Ovary (tissue), 3 donors: ENCODE data around the gene INPP5B.

Experiments used
- POLR2A ChIP-seq: fragments of 450-650 bp; IDR thresholded peaks from one replicate; pipeline ENCODE4 v1.6.1; 2017; ENCODE audit warnings: antibody characterized with exemption, mild to moderate bottlenecking, moderate library complexity
- TF ChIP-seq, protein P1 (sequence below), 3 donors: fragments of 450-650 bp in 2 of 3; fragments of 200-600 bp in 1 of 3; IDR thresholded peaks; one replicate each; pipeline versions ENCODE4 v1.5.1 to v1.8.0; 2016 to 2022; ENCODE audit warnings: antibody characterized with exemption in 3 of 3, mild to moderate bottlenecking in 1 of 3
- donor health status: DM: no; HTN: no; CAD: no.

DNA sequence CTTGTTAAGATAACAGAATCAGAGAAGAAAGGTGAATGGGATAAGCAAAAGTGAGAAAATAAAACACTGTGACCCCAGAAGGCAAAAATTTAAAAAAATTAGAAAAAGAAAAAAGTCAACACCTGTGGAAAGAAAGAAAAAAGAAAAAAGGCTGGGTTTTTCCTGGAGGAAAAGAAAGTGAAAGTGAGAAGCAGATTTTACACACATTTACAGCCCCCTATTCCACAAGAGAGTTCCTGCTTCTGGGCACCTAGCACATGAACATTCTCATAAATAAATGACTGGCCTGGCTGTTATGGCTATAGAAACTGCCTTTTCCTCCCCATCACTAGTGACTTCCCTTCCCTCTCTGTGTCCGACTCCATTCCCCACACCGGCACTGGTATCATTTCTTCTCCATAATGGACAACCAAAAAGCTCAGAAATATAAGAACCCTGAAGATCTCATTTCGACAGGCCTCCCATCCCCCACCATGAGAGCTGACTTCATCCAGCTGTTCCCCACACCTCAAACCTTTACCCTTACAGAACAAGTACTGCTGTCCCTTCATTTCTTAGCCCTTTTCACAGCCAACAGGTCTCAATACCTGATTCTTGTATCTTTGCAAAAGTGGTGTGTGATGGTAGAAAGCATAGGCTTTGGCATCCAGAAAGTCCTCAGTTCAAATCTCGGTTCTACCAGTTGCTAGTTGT lies 100.1 kb downstream of the INPP5B start:
- TF ChIP-seq POLR2A, result no peak
- TF ChIP-seq, protein P1, sequence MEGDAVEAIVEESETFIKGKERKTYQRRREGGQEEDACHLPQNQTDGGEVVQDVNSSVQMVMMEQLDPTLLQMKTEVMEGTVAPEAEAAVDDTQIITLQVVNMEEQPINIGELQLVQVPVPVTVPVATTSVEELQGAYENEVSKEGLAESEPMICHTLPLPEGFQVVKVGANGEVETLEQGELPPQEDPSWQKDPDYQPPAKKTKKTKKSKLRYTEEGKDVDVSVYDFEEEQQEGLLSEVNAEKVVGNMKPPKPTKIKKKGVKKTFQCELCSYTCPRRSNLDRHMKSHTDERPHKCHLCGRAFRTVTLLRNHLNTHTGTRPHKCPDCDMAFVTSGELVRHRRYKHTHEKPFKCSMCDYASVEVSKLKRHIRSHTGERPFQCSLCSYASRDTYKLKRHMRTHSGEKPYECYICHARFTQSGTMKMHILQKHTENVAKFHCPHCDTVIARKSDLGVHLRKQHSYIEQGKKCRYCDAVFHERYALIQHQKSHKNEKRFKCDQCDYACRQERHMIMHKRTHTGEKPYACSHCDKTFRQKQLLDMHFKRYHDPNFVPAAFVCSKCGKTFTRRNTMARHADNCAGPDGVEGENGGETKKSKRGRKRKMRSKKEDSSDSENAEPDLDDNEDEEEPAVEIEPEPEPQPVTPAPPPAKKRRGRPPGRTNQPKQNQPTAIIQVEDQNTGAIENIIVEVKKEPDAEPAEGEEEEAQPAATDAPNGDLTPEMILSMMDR (IDR thresholded peaks at IDR 0.05), result no peak
